DOHH2 (cell line): ENCODE measurements around the gene ACOT4.
"Not testable (repeated sequence)": the region's sequence is repeated elsewhere in the genome, so short reads cannot be mapped to it uniquely, and the experiment has no call there.

ENCODE experiments used
- CTCF ChIP-seq: fragments of 200-600 bp; sonication (generic); IDR thresholded peaks from one replicate; pipeline ENCODE4 v1.5.1; 2014; ENCODE audit warnings: antibody characterized with exemption, mild to moderate bottlenecking, low read depth, low read length; ENCODE audit not compliant: poor library complexity, severe bottlenecking
- EZH2phosphoT487 ChIP-seq: fragments of 200-600 bp; sonication (generic); IDR thresholded peaks from 2 replicates; pipeline ENCODE4 v1.6.1; 2017; ENCODE audit warnings: borderline replicate concordance, mild to moderate bottlenecking, antibody characterized with exemption, low read length, moderate library complexity, mixed read lengths

- TF ChIP-seq CTCF, EZH2phosphoT487: not testable (repeated sequence)
Measured at GRCh38 chr14:73549097-73549496, 42.6 kb upstream of the ACOT4 start.
